B cell (primary cell): ENCODE results near the gene CRBN.

Experiments
- EZH2 ChIP-seq: IDR thresholded peaks from 2 replicates; pipeline ENCODE4 v1.6.1; 2012; ENCODE audit warnings: borderline replicate concordance, low read depth, mild to moderate bottlenecking, moderate library complexity, low read length; ENCODE audit not compliant: insufficient read depth, poor library complexity, severe bottlenecking
- TF ChIP-seq, protein P1 (sequence below): fragments of 200-600 bp; IDR thresholded peaks from one replicate; pipeline ENCODE4 v1.8.0; 2022; ENCODE audit warnings: antibody characterized with exemption, mild to moderate bottlenecking

DNA sequence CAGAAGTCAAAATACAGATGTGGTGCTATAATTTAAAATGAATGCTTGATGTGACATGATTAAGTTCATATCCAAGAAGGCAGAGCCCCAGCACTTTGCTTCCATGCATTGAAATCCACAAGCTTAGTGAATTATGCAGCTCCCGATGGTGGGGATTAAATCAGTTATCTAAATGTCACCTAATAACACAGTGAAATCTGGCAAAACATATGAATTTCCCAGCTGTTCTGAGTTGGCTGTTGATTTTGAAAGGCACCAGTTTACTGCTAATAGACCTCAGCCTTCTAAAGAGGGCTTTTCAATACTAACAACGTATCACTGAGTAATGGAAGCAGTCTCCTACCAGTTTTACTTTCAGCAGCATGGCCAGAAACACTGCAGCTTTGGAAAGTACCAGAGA, 19.8 kb upstream of the CRBN start:
- TF ChIP-seq, protein P1, sequence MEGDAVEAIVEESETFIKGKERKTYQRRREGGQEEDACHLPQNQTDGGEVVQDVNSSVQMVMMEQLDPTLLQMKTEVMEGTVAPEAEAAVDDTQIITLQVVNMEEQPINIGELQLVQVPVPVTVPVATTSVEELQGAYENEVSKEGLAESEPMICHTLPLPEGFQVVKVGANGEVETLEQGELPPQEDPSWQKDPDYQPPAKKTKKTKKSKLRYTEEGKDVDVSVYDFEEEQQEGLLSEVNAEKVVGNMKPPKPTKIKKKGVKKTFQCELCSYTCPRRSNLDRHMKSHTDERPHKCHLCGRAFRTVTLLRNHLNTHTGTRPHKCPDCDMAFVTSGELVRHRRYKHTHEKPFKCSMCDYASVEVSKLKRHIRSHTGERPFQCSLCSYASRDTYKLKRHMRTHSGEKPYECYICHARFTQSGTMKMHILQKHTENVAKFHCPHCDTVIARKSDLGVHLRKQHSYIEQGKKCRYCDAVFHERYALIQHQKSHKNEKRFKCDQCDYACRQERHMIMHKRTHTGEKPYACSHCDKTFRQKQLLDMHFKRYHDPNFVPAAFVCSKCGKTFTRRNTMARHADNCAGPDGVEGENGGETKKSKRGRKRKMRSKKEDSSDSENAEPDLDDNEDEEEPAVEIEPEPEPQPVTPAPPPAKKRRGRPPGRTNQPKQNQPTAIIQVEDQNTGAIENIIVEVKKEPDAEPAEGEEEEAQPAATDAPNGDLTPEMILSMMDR, result no peak
- TF ChIP-seq EZH2, result no peak
